Stimulated activated CD8-positive, alpha-beta memory T cell treated with anti-CD3 and anti-CD28 coated beads, Interleukin-12 subunit alpha, Interleukin-12 subunit beta, amount 100 ng/mL, for 4 hours (primary cell): ENCODE data around the gene PAK1.
"Not testable (repeated sequence)": the region's sequence is repeated elsewhere in the genome, so short reads cannot be mapped to it uniquely, and the experiment has no call there.

ENCODE experiments used
- DNase-seq: peaks from one replicate; pipeline ENCODE4 v3.0.0-alpha.2; 2020; ENCODE audit warnings: low read depth

The PAK1 gene

DNA sequence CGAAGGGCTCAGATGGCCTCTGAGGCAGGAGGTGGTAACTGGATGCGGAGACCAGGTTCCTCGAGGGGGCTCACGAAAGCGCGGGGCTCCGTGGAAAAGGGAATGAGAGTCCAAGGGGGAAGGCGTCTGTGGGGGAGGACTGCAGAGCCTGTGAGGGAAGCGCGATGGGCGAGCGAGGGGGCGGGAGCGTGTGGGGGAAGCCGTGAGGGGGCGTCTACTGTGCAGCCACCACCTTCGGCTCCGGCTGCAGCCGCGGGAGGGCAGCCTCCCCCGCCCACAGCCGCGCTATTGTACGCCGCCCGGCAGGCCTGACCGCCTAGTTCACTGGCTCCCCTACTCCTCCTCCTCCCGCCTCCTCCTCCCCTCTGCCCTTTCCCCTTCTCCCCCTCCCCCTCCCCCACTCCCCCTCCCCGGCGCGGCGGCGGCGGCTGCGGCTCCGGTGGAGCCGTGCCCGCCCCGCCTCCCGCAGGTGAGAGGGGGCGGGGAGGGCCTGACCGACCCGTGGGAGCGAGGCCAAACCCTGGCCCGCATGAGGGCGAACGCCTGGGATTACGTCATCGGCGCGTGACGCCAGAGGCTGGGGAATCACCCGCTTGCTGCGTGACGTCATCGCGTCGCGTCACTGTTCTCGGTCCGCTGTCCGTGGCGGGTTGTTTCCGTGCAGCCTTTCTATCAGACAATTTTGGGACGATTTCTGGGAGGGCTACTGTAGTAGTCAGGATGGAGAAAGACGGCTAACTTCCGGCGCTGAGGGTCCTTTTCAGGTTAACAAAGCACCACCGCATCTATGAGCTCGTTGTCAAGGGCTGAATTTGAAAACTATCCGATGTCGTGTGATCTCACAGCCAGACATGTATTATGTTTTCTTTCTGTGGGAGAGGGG is at the start of gene PAK1:
TSS of gene PAK1 (minus strand) at position 294 of the 883 bp plus-strand sequence. CDS start 81,574 bp downstream, outside the sequence.
- DNase-seq = peak; percentile 84

DNA sequence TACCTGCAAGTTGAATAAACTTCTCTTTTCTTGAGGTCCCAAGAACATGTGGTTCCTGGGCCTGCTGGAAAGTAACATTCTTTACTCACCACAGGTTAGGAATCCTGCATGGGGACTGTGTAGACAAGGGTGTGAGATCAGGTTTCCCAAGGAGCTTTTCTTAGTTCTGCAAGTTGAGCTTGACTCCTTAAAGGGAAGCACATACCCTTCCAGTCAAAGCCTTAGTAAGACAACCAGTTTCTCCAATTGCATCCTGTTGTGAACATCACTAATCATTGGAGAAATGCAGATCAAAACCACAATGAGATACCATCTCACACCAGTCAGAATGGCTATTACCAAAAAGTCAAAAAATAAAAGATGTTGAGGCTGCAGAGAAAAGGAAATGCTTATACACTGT is 48.3 kb upstream of the PAK1 start:
- no peak for DNase-seq

DNA sequence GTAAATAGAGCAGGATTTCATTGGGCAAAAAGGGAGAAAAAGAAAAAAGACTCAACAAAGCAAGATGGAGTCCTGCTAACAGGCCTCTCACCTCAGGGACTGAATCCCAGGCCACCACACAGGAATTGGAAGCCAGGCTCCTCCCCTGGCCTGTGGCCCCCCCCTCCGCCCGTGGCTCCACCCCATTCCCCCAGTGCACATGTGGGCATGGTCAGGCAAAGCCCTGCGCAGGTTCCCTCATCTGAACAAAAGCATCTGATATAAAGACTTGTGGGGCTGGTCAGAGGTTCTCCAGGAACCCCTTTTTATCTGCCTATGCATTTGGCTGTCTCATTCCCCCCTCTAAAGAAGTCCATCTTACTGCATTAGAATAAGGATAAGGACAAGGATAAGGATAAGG is 46.0 kb upstream of the PAK1 start:
- DNase-seq = no peak

DNA sequence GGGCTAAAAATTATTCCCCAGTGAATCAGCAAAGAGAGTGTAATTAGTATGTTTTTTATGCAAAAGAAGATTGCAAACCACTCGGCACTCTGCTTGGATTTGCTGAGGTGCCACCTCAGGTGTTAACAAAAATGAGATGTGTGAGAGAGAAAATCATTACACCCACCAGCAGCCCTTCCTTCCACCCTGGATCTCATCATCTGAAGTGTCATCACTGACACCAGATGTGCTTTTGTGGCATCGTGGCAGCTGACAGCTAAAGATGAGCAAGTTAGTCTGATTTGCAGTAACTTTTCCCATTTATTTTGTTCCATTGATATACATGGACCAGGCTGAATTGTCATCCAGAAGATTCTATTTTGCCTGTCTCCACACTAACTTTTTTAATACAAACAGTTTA is 44.6 kb upstream of the PAK1 start:
- no peak for DNase-seq

DNA sequence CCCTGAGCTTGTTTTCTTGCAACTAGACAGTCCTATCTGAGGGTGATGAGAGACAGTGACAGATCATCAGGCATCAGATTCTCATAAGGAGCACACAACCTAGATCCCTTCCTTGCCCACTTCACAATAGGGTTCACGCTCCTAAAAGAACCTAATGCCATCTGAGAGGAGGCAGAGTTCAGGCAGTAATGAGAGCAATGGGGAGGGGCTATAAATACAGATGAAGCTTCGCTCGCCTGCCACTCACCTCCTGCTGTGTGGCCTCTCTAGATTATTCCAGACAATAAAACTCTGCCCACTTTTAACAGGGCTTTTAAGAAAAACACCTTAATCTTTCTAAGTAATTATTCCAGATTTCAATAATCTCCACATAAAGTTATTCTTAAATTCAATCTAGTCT is 43.9 kb upstream of the PAK1 start:
- DNase-seq = no peak

DNA sequence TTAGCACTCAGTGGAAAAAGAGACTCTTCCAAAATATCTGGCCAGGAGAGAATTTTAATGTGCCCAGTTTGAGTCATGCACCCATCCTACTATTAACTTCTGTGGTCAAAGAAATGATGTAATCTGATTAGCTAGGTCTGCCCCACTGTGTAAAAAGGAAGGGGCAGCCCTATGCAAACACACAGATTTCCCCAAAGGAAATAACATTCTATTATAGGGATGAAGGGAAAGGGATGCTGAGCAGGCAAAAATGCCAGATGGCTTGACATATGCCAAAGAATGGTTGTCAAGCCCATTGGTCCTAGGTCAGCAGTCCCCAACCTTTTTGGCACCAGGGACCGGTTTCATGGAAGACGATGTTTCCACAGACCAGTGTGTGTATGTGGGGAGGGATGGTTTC is 43.3 kb upstream of the PAK1 start:
- no peak for DNase-seq

DNA sequence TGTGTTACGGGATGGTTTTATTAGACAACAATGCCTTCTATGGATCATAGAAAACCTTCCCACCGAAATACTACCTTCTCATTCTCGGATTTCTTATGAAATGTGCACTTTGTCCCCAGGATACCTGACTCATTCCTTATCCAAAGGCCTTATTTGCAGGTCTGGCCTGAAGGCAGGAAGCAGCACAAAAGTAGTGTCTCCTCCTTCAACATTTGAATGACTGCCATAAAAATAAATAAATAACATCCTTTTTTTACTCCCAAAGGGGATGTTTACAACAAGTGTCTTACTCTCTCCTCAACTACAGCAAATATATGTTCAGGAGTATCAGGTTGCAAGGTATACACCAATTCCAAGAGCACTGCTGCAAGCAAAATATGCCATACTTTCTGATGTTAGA is 41.6 kb upstream of the PAK1 start:
- no peak for DNase-seq

DNA sequence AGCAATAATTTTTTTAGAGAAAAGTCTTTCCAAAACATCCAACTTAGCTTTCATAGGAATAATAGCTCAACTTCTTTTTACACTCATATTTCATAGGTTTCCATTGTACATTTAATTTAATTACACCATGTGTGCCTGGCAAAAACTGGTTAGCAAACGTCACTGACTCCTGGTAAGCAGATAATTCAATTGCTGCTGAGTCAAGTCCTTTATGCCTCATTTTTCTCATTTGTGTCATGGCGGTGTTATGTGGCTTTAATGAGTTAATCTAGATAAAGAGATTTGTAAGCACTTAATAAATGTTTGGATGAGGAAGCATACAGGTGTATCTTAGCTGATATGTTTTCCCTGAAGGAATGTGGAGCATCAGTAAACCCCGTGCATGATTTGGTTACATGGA is 41.2 kb upstream of the PAK1 start:
- no peak for DNase-seq

DNA sequence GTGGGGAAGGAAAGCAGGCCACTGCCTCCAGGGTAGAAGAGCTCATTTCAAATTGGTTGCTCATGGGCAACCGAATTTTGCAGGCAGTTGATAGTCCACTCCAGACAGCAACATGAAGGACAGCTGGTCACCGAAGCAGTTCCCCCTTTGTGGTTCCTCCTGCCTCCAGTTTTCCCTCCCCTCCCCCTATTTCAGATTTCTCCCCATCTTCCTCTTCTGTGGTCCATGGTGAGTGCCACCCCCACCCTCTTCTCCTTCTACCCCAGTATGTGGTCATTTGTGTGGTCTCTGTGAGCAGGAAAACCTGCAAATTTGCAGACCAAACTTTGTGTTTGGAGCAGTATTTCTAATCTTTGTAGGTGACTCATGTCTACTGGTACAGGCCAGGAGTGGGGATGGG is 38.2 kb upstream of the PAK1 start:
- no peak for DNase-seq

DNA sequence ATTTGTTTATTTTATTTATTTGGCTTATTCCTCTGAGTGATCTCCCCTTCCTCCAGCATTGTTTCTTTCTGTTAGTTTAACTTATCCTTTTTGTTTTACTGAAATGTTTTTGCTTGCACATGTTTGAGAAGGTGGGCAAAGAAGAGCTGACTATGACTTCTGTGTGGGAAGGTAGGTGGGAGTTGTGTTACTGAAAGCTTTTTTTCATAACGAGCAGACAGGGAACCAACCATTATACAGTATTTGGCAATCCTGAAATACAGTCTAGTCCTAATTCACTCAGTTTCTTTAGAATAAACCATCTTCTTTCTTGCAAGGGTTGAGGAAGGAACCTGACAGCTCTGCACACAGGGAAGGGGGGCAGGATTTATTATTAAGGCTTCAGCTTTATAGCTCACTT is 37.0 kb upstream of the PAK1 start:
- DNase-seq = no peak

DNA sequence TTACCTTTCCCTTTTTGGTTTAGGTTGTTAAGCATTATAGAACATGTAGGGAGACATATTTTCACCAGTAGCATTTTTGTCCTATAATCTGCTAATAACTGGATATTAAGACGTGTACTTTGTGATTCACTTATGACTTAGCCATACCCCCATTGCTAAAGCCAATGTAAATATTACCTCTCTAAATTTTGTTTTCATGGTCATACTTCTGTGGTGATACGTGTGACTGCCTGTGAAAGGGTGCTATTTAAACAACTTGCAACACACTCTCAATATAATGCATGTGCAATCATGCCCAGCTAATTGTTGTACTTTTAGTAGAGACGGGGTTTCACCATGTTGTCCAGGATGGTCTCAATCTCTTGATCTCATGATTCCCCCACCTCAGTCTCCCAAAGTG is 36.2 kb upstream of the PAK1 start:
- no peak for DNase-seq

DNA sequence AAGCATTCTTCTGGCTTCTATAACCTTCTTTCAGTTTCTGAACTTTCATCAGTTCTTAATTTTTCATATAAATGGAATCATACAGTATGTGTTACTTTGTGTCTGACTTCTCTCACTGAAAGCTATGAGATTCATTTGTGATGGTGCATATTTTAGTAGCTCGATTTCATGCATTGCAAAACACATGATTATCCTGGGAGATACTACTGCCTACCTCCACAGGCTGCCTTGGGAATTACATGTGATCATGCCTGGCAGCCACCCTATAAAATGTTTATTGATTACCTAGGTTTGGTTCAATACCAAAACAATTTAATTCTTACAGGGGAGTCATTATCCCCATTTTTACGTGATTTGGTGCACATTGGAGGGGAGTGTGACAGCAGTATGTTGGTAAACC is 34.1 kb upstream of the PAK1 start:
- no peak for DNase-seq

DNA sequence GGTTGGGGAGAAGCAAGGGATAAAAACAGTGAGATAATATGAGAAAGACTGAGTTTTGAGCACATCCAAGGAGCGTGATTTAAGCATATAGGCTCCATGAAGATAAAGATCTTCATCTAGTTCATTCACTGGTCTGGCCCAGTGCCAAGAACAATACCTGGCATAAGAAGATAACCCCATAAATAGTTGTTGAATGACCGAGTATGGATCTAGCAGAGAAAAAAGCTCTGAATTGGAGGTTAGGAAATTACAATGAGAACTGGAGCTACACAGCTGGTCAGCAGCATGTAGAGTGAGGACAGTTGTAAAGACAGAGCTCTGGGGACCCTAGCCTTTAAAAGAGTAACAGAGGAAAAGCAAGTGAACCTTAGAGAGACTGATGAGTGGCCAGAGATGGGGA is 33.0 kb upstream of the PAK1 start:
- no peak for DNase-seq

DNA sequence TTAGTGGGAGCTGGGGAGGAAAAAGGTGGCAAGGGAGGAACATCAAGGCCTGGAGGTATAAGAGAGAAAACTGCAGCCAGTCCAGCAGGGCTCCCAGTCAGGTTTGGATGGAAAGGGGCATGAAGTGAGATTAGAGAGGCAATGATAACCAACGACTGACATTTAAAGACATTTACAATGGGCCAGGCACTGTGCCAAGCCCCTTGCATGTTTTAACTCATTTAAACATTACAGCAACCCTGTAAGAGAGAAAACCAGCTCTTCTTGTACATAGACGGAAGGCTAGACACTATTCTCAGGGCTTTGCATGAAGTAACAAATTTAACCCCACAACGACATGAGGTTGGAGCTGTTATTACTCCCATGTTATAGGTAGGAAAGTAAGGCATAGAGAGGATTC is 32.1 kb upstream of the PAK1 start:
- no peak for DNase-seq

DNA sequence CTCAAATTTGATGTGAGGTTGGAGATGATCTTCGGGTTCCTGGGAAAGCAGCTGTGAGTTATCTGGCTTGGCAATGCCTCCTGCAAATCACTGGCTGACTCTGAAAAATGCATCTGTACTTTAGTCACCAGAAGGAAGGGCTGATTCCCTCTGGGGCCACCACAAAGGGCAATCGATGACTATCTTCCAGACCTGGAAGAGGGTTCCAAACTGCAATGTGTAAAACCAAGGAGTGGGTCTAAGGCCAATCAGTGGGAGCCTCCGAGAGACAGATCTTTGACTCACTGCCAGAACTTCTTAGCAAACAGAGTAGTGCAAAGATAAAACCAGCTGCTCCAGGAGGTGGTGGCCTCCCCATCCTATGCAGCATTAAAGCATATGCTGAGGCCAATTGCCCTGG is 29.1 kb upstream of the PAK1 start:
- DNase-seq = no peak

DNA sequence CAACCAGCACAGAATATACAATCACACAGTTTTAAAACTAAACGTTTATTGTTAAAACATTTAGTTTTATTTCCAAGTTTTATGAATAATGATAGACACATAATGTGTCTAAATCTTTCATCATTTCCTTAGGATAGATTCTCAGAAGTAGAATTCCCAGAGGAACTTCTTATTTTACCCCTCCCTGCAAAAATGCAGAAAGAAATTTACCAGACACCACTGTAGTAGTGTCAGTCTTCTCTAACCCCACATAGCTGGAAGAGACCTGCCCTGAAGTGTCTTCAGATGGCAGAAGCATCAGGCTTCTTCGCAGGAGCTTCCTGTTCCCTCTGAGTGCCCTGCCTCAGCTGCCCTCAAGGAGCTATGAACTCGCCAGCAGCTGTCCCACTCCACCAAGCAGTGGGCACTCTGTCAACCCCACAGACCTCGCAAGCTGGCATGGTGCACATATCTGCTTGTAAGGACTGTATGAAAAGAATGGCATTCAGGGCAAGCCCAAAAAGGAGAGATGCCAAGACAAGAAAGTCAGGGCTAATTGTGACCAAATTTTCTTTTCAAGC is 28.5 kb upstream of the PAK1 start:
- DNase-seq = no peak

DNA sequence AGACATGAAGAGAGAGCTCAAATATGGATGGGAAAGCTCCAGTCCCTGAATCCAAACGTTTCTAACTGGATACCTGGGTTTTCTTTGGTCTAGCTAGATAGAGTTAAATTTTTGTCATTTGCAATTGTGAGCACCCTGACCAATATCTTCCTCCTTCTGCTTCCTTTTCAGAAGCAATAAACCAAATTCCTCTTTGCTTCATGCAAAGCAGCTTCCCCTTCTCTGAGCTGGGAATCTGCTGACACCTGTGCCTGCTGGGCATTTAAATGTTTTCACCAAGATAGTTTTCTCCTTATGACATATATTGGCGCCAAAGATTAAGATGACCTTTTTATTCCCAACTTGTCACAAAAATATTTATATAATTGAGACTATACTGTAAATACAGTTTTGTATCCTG is 27.9 kb upstream of the PAK1 start:
- DNase-seq = no peak

DNA sequence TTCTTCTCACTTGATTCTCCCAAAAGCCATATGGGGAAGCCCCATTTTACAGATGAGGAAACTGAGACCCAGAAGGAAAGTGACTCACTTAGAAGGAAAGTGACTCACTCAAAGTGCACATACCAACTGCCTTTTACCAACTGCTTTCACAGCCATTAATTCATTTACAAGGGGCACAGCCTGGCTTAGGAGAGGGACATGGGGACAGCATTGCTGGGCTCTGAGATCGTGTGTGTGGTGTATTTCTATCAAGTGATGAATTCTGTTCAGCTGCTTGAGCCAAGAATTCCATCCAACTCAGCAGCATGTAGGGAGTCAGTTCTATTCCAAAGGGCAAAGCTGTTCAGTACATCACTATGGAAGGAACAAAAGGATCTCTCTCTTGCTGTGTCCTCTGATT is 23.5 kb upstream of the PAK1 start:
- DNase-seq = no peak

DNA sequence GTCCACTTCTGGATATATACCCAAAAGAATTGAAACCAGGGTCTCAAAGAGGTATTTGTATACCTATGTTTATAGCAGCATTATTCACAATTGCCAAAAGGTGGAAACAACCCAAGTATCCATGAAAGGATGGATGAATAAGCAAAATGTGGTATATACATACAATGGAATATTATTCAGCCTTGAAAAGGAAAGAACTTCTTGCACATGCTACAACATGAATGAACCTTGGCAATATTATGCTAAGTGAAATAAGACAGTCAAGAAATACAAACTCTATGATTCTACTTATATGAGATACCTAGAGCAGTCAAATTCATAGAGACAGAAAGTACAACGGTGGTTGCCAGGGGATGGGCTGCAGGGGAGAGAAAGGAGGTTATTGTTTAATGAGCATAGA is 21.6 kb upstream of the PAK1 start:
- no peak for DNase-seq

DNA sequence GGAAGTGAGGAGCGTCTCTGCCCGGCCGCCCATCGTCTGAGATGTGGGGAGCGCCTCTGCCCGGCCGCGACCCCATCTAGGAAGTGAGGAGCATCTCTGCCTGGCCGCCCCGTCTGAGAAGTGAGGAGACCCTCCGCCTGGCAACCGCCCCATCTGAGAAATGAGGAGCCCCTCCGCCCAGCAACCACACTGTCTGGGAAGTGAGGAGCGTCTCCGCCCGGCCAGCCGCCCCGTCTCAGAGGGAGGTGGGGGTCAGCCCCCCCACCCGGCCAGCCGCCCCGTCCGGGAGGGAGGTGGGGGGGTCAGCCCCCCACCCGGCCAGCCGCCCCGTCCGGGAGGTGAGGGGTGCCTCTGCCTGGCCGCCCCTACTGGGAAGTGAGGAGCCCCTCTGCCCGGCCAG is 16.1 kb upstream of the PAK1 start:
- DNase-seq = not testable (repeated sequence)

DNA sequence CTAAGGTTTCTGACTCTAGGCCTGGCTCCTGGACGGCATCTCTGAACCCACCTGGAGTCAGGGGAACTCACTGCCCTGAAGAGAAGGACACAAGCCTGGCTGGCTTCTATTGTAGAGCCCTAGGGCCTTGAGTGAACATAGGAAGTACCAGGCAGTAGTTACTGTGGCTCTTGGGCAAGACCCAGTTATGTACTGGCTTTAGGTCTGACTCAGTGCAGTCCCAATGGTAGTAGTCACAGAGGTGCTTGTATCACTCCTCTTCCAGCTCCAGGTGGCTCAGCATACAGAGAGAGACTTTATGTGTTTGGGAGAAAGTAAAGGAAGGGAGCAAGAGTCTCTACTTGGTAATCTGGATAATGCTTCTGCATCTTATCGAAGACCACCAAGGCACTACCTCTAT is 13.9 kb upstream of the PAK1 start:
- no peak for DNase-seq

DNA sequence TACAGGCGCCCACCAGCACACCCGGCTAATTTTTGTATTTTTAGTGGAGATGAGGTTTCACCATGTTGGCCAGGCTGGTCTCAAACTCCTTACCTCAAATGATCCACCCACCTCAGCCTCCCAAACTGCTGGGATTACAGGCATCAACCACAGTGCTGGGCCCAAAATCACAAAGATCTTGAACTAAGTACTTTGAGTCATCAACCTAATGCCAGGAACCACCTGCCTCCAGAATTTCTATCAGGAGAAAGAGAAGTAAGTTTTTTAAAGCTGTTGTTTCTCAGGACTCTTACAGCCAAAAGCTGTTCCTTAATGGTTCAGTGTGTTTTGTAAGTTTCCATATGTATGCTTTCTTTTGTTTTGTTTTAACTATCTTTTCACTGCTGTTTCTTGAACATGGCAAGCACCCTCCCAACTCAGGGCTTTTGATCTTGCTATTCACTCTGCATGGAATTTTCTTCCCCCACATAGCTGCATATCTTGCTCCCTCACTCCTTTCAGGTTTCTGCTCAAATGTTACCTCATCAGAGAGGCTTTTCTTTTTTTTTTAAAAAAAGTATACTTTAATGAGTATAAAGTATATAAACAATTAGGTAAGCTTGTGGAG is 6.0 kb upstream of the PAK1 start:
- DNase-seq = no peak

DNA sequence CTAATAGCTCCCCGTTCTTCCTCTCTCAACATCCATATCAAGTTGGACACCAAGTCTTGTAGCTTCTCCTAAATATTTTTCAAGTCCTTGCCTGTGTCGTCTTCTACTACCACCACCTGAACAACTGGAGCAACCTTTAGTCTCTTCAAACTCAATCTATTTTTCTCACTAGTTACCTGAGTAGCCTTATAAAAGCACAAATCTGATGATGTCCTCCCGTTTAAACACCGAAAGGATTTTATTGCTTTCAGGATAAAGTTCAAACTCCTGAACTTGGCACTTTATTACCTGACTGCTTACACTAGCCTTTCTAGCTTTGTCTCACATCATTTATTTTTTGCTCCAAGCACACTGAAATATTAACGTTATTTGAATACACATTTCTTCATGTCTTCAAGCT is 1.3 kb upstream of the PAK1 start:
- DNase-seq = no peak

DNA sequence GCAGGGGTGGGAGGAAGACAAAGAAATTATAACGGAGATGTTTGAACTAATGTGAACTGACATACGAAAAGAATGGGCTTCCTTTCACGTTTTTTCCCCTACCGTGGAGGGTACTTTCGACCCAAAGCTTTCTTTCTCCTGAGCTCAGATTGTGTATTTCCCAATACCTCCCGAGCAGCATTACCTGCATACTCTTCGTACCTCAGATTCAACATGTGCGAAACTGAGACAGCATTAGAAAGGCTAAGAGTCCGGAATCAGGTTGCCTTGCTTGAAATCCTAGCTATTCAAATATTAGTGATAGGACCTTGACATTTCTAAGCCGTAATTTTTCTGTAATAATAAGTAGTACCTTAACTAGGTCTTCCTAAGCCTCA is 778 bp upstream of the PAK1 start:
- DNase-seq = no peak
